Measurements from ENCODE around the gene PHF12.

GRCh38 chr17:28963055-28963611 is 11.8 kb upstream of the PHF12 start:
- TF ChIP-seq EP300 (IDR thresholded peaks at IDR 0.05) = no peak
- TF ChIP-seq, protein P1, sequence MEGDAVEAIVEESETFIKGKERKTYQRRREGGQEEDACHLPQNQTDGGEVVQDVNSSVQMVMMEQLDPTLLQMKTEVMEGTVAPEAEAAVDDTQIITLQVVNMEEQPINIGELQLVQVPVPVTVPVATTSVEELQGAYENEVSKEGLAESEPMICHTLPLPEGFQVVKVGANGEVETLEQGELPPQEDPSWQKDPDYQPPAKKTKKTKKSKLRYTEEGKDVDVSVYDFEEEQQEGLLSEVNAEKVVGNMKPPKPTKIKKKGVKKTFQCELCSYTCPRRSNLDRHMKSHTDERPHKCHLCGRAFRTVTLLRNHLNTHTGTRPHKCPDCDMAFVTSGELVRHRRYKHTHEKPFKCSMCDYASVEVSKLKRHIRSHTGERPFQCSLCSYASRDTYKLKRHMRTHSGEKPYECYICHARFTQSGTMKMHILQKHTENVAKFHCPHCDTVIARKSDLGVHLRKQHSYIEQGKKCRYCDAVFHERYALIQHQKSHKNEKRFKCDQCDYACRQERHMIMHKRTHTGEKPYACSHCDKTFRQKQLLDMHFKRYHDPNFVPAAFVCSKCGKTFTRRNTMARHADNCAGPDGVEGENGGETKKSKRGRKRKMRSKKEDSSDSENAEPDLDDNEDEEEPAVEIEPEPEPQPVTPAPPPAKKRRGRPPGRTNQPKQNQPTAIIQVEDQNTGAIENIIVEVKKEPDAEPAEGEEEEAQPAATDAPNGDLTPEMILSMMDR (IDR thresholded peaks at IDR 0.05) = no peak

Measured in upper lobe of left lung (tissue), 4 donors.